ENCODE results near the gene LRIT2.

Gene LRIT2

GRCh38 chr10:84257343-84258020, 32.1 kb upstream of the LRIT2 start:
- Histone ChIP-seq H3K36me3 (ENCODE audit: control insufficient read depth, insufficient read depth, low read length) (no peaks in the 10 kb centered on the region), H3K9me3 (ENCODE audit: control insufficient read depth, insufficient read depth, low read length) (no peaks in the 10 kb centered on the region)

DNA sequence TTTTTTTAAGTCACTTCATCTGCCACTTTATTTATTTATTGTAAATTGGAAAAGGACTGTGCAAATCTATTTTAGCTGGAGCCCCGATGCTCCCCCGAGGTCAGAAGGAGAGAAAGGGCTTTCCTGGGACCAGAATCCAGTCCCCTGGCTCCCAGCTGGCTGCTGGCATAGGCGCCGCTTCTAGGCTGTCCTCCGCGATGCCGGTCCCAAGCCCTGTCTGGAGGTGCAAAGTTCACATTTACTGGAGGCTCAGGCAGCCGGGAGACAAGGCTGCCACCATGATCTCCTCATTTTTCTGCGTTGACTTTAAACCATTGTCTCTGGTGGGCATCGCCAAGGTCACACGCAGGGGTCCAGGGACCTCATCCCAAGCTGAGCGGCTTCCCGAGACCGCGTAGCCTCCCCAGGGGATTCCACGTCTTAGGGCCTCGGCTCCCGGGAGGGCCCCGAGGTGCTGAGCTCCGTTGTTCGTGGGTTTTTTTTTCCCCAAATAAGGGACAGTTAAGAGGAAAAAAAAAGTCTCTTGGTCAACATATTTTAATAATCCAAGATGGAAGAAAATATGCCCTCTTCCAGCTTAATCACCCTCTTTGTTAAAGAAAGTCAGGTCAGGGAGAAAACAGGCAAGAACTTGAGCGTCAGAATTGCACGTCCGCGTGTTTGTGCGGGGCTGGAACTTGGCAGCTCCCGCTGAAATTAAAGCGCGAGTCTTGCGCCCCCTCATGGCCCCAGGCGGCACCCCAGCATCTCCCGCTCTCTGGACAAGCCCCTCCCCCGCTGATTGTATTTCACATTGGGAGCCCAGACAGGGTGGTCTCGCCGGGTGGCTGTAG, 31.4 kb upstream of the LRIT2 start:
- H3K4me1 ChIP-seq (ENCODE audit: control insufficient read depth, insufficient read depth, low read length), result no peaks in the 10 kb centered on the region
- H3K4me3 ChIP-seq (ENCODE audit: low read depth, low read length), result no peak overlapping the region
- no peak overlapping the region for H3K9ac ChIP-seq (ENCODE audit: low read depth, low read length)
- H3K36me3 ChIP-seq (ENCODE audit: control insufficient read depth, insufficient read depth, low read length), result no peaks in the 10 kb centered on the region
- H3K27me3 ChIP-seq (ENCODE audit: control insufficient read depth, insufficient read depth, low read length), result peaks cover 8% of the 10 kb centered on the region
- H3K9me3 ChIP-seq (ENCODE audit: control insufficient read depth, insufficient read depth, low read length), result no peaks in the 10 kb centered on the region

More at GRCh38 chr10:84257343-84258020, 32.1 kb upstream of the LRIT2 start:
- H3K4me3 ChIP-seq (ENCODE audit: low read depth, low read length), result no peak overlapping the region
- H3K9ac ChIP-seq (ENCODE audit: low read depth, low read length), result no peak overlapping the region
- H3K27me3 ChIP-seq (ENCODE audit: control insufficient read depth, insufficient read depth, low read length), result peaks cover 8% of the 10 kb centered on the region
- no peaks in the 10 kb centered on the region for H3K4me1 ChIP-seq (ENCODE audit: control insufficient read depth, insufficient read depth, low read length)

GRCh38 chr10:84254552-84255478, 29.5 kb upstream of the LRIT2 start:
- Histone ChIP-seq H3K4me1 (ENCODE audit: control insufficient read depth, insufficient read depth, low read length) (no peaks in the 10 kb centered on the region), H3K9ac (ENCODE audit: low read depth, low read length) (no peak overlapping the region), H3K4me3 (ENCODE audit: low read depth, low read length) (no peak overlapping the region), H3K36me3 (ENCODE audit: control insufficient read depth, insufficient read depth, low read length) (no peaks in the 10 kb centered on the region), H3K27me3 (ENCODE audit: control insufficient read depth, insufficient read depth, low read length) (peaks cover 8% of the 10 kb centered on the region), H3K9me3 (ENCODE audit: control insufficient read depth, insufficient read depth, low read length) (no peaks in the 10 kb centered on the region)

- Histone ChIP-seq H3K27me3 (ENCODE audit: control insufficient read depth, insufficient read depth, low read length) (no peaks in the 10 kb centered on the region), H3K9ac (ENCODE audit: low read depth, low read length) (no peak overlapping the region), H3K36me3 (ENCODE audit: control insufficient read depth, insufficient read depth, low read length) (no peaks in the 10 kb centered on the region), H3K9me3 (ENCODE audit: control insufficient read depth, insufficient read depth, low read length) (no peaks in the 10 kb centered on the region), H3K4me1 (ENCODE audit: control insufficient read depth, insufficient read depth, low read length) (no peaks in the 10 kb centered on the region), H3K4me3 (ENCODE audit: low read depth, low read length) (no peak overlapping the region)
Observed at GRCh38 chr10:84248794-84249193, 23.4 kb upstream of the LRIT2 start.

DNA sequence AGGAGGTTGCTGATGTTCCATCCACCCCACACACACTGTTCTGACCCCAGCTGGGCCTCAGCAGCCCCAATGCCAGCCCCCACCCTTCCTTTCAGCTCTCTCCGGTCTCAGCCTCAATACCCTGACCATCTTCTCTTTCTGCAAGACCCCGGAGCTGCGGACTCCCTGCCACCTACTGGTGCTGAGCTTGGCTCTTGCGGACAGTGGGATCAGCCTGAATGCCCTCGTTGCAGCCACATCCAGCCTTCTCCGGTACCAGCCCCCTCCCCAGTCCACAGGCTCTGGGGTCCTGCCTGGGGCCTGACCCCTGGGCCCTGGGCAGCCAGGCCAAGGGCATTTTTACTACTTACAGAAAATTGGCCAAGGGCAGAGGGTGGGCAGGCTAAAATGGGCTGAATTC, 22.2 kb upstream of the LRIT2 start:
- Histone ChIP-seq H3K9ac (ENCODE audit: low read depth, low read length) (no peak overlapping the region), H3K4me1 (ENCODE audit: control insufficient read depth, insufficient read depth, low read length) (no peaks in the 10 kb centered on the region), H3K36me3 (ENCODE audit: control insufficient read depth, insufficient read depth, low read length) (no peaks in the 10 kb centered on the region), H3K4me3 (ENCODE audit: low read depth, low read length) (no peak overlapping the region), H3K9me3 (ENCODE audit: control insufficient read depth, insufficient read depth, low read length) (no peaks in the 10 kb centered on the region), H3K27me3 (ENCODE audit: control insufficient read depth, insufficient read depth, low read length) (no peaks in the 10 kb centered on the region)

GRCh38 chr10:84244651-84245270, 19.4 kb upstream of the LRIT2 start, which contains the start of gene RGR:
RGR (plus strand) TSS chr10:84245053; CDS start chr10:84245091, 38 bp downstream.
- Histone ChIP-seq H3K9me3 (ENCODE audit: control insufficient read depth, insufficient read depth, low read length) (no peaks in the 10 kb centered on the region), H3K9ac (ENCODE audit: low read depth, low read length) (no peak within 1 kb of the TSS), H3K4me1 (ENCODE audit: control insufficient read depth, insufficient read depth, low read length) (no peaks in the 10 kb centered on the region), H3K27me3 (ENCODE audit: control insufficient read depth, insufficient read depth, low read length) (no peaks in the 10 kb centered on the region), H3K36me3 (ENCODE audit: control insufficient read depth, insufficient read depth, low read length) (no peaks in the 10 kb centered on the region), H3K4me3 (ENCODE audit: low read depth, low read length) (no peak within 1 kb of the TSS)

- H3K4me1 ChIP-seq (ENCODE audit: control insufficient read depth, insufficient read depth, low read length), result no peaks in the 10 kb centered on the region
- H3K36me3 ChIP-seq (ENCODE audit: control insufficient read depth, insufficient read depth, low read length), result no peaks in the 10 kb centered on the region
- H3K4me3 ChIP-seq (ENCODE audit: low read depth, low read length), result no peak overlapping the region
- no peak overlapping the region for H3K9ac ChIP-seq (ENCODE audit: low read depth, low read length)
- peaks cover 4% of the 10 kb centered on the region for H3K27me3 ChIP-seq (ENCODE audit: control insufficient read depth, insufficient read depth, low read length)
- no peaks in the 10 kb centered on the region for H3K9me3 ChIP-seq (ENCODE audit: control insufficient read depth, insufficient read depth, low read length)
Observed at GRCh38 chr10:84243759-84244158, 18.4 kb upstream of the LRIT2 start.

- H3K4me1 ChIP-seq (ENCODE audit: control insufficient read depth, insufficient read depth, low read length), result no peaks in the 10 kb centered on the region
- H3K27me3 ChIP-seq (ENCODE audit: control insufficient read depth, insufficient read depth, low read length), result peaks cover 21% of the 10 kb centered on the region
- H3K9ac ChIP-seq (ENCODE audit: low read depth, low read length), result no peak within 1 kb of the TSS
- no peaks in the 10 kb centered on the region for H3K9me3 ChIP-seq (ENCODE audit: control insufficient read depth, insufficient read depth, low read length)
- no peaks in the 10 kb centered on the region for H3K36me3 ChIP-seq (ENCODE audit: control insufficient read depth, insufficient read depth, low read length)
- no peak within 1 kb of the TSS for H3K4me3 ChIP-seq (ENCODE audit: low read depth, low read length)
Observed at GRCh38 chr10:84241185-84241790, 15.9 kb upstream of the LRIT2 start, which contains the start of gene LRIT1. LRIT1 (minus strand) TSS chr10:84241546; CDS start chr10:84241439, 107 bp downstream.

DNA sequence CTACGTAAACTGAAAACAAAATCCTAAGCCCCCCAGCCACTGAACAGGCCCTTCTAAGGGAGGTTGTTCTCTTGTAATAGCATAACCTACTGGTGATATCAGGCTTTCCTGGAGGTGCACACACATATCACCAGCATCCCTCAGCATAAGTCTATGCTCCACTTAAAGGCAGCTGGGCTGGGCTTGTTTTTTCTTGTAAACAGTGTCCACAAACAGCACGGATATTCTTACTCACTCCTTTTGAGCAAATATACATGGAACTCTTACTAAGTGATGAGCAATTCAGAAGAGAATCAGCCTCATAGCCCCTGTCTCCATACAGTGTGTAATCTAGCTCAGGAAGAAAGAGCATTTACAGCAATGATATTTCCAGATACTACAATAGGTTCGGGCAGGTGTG, 13.6 kb upstream of the LRIT2 start:
- Histone ChIP-seq H3K27me3 (ENCODE audit: control insufficient read depth, insufficient read depth, low read length) (peaks cover 21% of the 10 kb centered on the region), H3K9me3 (ENCODE audit: control insufficient read depth, insufficient read depth, low read length) (no peaks in the 10 kb centered on the region), H3K36me3 (ENCODE audit: control insufficient read depth, insufficient read depth, low read length) (no peaks in the 10 kb centered on the region), H3K4me1 (ENCODE audit: control insufficient read depth, insufficient read depth, low read length) (no peaks in the 10 kb centered on the region), H3K9ac (ENCODE audit: low read depth, low read length) (no peak overlapping the region), H3K4me3 (ENCODE audit: low read depth, low read length) (no peak overlapping the region)

DNA sequence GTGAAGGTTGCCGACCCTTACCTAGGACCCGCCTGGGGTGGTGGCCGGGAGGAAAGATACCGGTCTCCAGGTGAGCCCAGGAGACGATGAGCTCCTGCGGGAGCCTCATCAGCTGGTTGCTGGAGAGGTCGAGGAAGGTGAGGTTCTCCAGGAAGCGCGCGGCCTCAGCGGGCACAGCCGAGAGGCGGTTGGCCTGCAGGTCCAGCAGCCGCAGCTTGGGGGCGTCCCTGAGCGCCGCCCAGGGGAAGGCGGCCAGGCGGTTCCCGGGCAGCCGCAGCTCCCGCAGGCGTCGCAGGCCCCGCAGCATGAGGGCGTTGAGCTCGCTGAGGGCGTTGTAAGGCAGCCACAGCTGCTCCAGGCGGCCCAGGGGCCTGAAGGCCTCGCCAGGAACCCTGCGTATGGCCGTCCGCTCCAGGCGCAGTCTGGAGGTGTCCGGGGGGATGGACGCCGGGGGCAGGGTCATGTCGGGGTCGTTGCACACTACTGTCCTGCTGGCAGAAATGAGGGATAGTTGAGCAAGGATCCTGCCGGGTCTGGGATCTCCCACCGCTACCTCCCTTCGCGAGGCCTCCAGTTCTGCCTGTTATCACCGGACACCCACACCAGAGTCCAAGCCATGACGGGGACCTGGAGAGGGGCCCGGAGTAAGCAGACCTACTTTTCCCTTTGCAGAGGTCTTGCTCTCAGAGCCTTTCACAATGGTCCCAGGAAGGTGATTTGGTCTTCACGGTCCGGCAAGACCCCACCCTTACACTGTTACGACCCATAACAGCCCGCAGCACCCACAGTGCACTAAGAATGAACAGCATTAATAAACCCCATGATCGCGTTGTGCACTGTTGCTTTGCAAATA, 12.1 kb upstream of the LRIT2 start:
- no peaks in the 10 kb centered on the region for H3K36me3 ChIP-seq (ENCODE audit: control insufficient read depth, insufficient read depth, low read length)
- no peak overlapping the region for H3K4me3 ChIP-seq (ENCODE audit: low read depth, low read length)
- H3K9ac ChIP-seq (ENCODE audit: low read depth, low read length), result no peak overlapping the region
- no peaks in the 10 kb centered on the region for H3K9me3 ChIP-seq (ENCODE audit: control insufficient read depth, insufficient read depth, low read length)
- H3K4me1 ChIP-seq (ENCODE audit: control insufficient read depth, insufficient read depth, low read length), result no peaks in the 10 kb centered on the region
- H3K27me3 ChIP-seq (ENCODE audit: control insufficient read depth, insufficient read depth, low read length), result peaks cover 21% of the 10 kb centered on the region
